HepG2 (cell line): ENCODE results near the gene FAM118A. TPM values are rescaled to one million over a fixed set of nuclear protein-coding genes. Genes with fewer than 3 reads are reported as not detected.

Experiments
- ARNTL ChIP-seq: sonication (generic); formaldehyde crosslinking; IDR thresholded peaks from 2 replicates; pipeline ENCODE4 v1.4.0; 2020; ENCODE audit warnings: mild to moderate bottlenecking, missing genetic modification reagents
- CENPX ChIP-seq: sonication (generic); formaldehyde crosslinking; IDR thresholded peaks from 2 replicates; pipeline ENCODE4 v1.9.0; 2021; ENCODE audit warnings: mild to moderate bottlenecking, missing genetic modification reagents, moderate library complexity
- NR2F6 ChIP-seq, 2 experiments: IDR thresholded peaks; 2 replicates each; pipeline ENCODE4 v1.6.1; 2016; ENCODE audit warnings: antibody characterized with exemption in 1 of 2, mild to moderate bottlenecking in 1 of 2
- NRL ChIP-seq: sonication (generic); formaldehyde crosslinking; IDR thresholded peaks from 2 replicates; pipeline ENCODE4 v1.5.0; 2020; ENCODE audit warnings: missing genetic modification reagents, mild to moderate bottlenecking, moderate library complexity, borderline replicate concordance
- PRPF4 ChIP-seq: fragments of 200-400 bp; formaldehyde crosslinking; IDR thresholded peaks from 2 replicates; pipeline ENCODE4 v1.6.1; 2016; ENCODE audit warnings: low read length, low read depth; ENCODE audit not compliant: poor library complexity, severe bottlenecking
- RFXANK ChIP-seq: IDR thresholded peaks from 2 replicates; pipeline ENCODE4 v1.6.1; 2016
- ZFYVE20 ChIP-seq: sonication (generic); formaldehyde crosslinking; IDR thresholded peaks from 2 replicates; pipeline ENCODE4 v1.8.0; 2023; ENCODE audit warnings: low read depth, mild to moderate bottlenecking, moderate library complexity, missing genetic modification reagents, borderline replicate concordance
- ZNF672 ChIP-seq: sonication (generic); formaldehyde crosslinking; IDR thresholded peaks from 2 replicates; pipeline ENCODE4 v1.8.1; 2022; ENCODE audit warnings: missing genetic modification reagents
- ZSCAN31 ChIP-seq: sonication (generic); formaldehyde crosslinking; IDR thresholded peaks from 2 replicates; pipeline ENCODE4 v1.5.0; 2020; ENCODE audit warnings: low read depth, mild to moderate bottlenecking, missing genetic modification reagents
- polyA plus RNA-seq, 8 experiments: library from polyadenylated mRNA; depleted of rRNA in 3 of 8; stranded (reverse) in 7 of 8; unstranded in 1 of 8; fragments of >200 nt; fragmentation: Illumina TruSeq in 4 of 8; extraction: Trizol in 4 of 8; gene quantifications; 2 replicates each; pipeline versions ENCODE4 v1.2.1 to v1.2.3, GENCODE V29; 2011 to 2016; ENCODE audit warnings: low read depth in 4 of 8, missing spikeins in 1 of 8, mixed read lengths in 1 of 8; ENCODE audit not compliant: insufficient read depth in 1 of 8
- total RNA-seq, 5 experiments: library from RNA; depleted of rRNA; stranded (reverse); fragments of >200 nt; fragmentation: Illumina TruSeq; extraction: Trizol; gene quantifications; 2 replicates each; pipeline ENCODE4 v1.2.3, GENCODE V29; 2016; ENCODE audit warnings: low read depth in 1 of 5
- TF ChIP-seq, protein P1 (sequence below), 2 experiments: sonication (generic) in 1 of 2; formaldehyde crosslinking in 1 of 2; IDR thresholded peaks; 2 replicates each; pipeline versions ENCODE4 v1.6.1 to v1.9.0; 2014 to 2022; ENCODE audit warnings: antibody characterized with exemption in 1 of 2, borderline replicate concordance in 1 of 2, inconsistent platforms in 1 of 2, low read depth in 1 of 2, missing genetic modification reagents in 1 of 2
- TF ChIP-seq, protein P2 (sequence below): sonication (generic); formaldehyde crosslinking; IDR thresholded peaks from 2 replicates; pipeline ENCODE4 v1.5.1; 2020; ENCODE audit warnings: missing genetic modification reagents, mild to moderate bottlenecking, borderline replicate concordance
- TF ChIP-seq, protein P3 (sequence below): sonication (generic); formaldehyde crosslinking; IDR thresholded peaks from 2 replicates; pipeline ENCODE4; 2020; ENCODE audit warnings: missing genetic modification reagents, mild to moderate bottlenecking, borderline replicate concordance
- TF ChIP-seq, protein P4 (sequence below): sonication (generic); formaldehyde crosslinking; IDR thresholded peaks from 2 replicates; pipeline ENCODE4 v1.4.0; 2020; ENCODE audit warnings: mild to moderate bottlenecking, missing genetic modification reagents, borderline replicate concordance

FAM118A gene
- total and polyA plus RNA-seq, 2 of the 13 experiments (the other 11 are each of a cell fraction or from before 2014, with no cell fraction given) = 36.7 to 48.2 TPM

DNA sequence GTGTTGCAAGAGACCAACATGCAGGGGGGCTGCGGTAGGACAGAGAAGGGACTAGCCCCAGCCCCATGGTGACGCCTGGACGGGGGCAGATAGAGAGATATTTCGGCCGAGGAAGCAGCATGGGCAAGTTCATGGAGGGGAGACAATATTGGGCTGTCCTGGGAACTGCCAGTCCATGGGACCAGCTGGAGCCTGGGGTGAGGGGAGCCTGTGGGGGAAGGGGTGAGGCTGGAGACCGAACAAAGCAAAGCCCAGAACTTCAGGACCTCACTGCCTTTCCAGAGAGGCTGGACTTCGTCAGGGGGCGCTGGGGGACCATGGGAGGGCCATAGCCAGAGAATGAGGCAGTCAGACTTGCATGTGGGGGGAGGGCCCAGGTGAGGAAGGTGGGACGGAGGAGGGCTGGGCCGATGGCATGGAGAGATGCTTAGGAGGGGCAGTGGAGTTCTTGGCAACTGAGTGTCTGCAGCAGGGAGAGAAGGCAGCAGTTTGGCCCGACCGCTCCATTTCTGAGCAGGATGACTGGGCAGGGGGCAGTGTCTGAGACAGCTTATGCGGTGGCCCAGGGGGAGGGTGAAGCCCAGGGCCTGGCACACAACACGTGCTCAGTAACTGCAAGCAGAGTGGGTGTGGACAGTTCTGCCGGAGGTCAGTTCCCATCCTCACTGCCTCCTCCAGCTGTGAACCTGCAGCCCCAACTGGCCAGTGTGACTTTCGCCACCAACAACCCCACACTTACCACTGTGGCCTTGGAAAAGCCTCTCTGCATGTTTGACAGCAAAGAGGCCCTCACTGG, 24.3 kb upstream of the FAM118A start (continued):
- TF ChIP-seq, protein P1, sequence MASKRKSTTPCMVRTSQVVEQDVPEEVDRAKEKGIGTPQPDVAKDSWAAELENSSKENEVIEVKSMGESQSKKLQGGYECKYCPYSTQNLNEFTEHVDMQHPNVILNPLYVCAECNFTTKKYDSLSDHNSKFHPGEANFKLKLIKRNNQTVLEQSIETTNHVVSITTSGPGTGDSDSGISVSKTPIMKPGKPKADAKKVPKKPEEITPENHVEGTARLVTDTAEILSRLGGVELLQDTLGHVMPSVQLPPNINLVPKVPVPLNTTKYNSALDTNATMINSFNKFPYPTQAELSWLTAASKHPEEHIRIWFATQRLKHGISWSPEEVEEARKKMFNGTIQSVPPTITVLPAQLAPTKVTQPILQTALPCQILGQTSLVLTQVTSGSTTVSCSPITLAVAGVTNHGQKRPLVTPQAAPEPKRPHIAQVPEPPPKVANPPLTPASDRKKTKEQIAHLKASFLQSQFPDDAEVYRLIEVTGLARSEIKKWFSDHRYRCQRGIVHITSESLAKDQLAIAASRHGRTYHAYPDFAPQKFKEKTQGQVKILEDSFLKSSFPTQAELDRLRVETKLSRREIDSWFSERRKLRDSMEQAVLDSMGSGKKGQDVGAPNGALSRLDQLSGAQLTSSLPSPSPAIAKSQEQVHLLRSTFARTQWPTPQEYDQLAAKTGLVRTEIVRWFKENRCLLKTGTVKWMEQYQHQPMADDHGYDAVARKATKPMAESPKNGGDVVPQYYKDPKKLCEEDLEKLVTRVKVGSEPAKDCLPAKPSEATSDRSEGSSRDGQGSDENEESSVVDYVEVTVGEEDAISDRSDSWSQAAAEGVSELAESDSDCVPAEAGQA (IDR thresholded peaks at IDR 0.05; ENCODE audit: low read depth) = no peak
- TF ChIP-seq, protein P1 (CRISPR knock-in tag; IDR thresholded peaks at IDR 0.05; ENCODE audit: borderline replicate concordance) = no peak
- TF ChIP-seq, protein P2, sequence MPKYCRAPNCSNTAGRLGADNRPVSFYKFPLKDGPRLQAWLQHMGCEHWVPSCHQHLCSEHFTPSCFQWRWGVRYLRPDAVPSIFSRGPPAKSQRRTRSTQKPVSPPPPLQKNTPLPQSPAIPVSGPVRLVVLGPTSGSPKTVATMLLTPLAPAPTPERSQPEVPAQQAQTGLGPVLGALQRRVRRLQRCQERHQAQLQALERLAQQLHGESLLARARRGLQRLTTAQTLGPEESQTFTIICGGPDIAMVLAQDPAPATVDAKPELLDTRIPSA (CRISPR knock-in tag) = no peak
- TF ChIP-seq CENPX (no peak), RFXANK (no peak), ZNF672 (CRISPR knock-in tag) (no peak), PRPF4 (no peak), NR2F6 (IDR thresholded peaks at IDR 0.05) (no peak), NR2F6 (CRISPR knock-in tag; IDR thresholded peaks at IDR 0.05) (no peak; the same call in 1 of the 2 replicates), ARNTL (CRISPR knock-in tag) (peak; percentile 15; the same call in 1 of the 2 replicates), ZSCAN31 (CRISPR knock-in tag) (no peak), NRL (CRISPR knock-in tag) (no peak), ZFYVE20 (CRISPR knock-in tag) (no peak)
- TF ChIP-seq, protein P3, sequence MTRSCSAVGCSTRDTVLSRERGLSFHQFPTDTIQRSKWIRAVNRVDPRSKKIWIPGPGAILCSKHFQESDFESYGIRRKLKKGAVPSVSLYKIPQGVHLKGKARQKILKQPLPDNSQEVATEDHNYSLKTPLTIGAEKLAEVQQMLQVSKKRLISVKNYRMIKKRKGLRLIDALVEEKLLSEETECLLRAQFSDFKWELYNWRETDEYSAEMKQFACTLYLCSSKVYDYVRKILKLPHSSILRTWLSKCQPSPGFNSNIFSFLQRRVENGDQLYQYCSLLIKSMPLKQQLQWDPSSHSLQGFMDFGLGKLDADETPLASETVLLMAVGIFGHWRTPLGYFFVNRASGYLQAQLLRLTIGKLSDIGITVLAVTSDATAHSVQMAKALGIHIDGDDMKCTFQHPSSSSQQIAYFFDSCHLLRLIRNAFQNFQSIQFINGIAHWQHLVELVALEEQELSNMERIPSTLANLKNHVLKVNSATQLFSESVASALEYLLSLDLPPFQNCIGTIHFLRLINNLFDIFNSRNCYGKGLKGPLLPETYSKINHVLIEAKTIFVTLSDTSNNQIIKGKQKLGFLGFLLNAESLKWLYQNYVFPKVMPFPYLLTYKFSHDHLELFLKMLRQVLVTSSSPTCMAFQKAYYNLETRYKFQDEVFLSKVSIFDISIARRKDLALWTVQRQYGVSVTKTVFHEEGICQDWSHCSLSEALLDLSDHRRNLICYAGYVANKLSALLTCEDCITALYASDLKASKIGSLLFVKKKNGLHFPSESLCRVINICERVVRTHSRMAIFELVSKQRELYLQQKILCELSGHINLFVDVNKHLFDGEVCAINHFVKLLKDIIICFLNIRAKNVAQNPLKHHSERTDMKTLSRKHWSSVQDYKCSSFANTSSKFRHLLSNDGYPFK (CRISPR knock-in tag) = no peak
- TF ChIP-seq, protein P4, sequence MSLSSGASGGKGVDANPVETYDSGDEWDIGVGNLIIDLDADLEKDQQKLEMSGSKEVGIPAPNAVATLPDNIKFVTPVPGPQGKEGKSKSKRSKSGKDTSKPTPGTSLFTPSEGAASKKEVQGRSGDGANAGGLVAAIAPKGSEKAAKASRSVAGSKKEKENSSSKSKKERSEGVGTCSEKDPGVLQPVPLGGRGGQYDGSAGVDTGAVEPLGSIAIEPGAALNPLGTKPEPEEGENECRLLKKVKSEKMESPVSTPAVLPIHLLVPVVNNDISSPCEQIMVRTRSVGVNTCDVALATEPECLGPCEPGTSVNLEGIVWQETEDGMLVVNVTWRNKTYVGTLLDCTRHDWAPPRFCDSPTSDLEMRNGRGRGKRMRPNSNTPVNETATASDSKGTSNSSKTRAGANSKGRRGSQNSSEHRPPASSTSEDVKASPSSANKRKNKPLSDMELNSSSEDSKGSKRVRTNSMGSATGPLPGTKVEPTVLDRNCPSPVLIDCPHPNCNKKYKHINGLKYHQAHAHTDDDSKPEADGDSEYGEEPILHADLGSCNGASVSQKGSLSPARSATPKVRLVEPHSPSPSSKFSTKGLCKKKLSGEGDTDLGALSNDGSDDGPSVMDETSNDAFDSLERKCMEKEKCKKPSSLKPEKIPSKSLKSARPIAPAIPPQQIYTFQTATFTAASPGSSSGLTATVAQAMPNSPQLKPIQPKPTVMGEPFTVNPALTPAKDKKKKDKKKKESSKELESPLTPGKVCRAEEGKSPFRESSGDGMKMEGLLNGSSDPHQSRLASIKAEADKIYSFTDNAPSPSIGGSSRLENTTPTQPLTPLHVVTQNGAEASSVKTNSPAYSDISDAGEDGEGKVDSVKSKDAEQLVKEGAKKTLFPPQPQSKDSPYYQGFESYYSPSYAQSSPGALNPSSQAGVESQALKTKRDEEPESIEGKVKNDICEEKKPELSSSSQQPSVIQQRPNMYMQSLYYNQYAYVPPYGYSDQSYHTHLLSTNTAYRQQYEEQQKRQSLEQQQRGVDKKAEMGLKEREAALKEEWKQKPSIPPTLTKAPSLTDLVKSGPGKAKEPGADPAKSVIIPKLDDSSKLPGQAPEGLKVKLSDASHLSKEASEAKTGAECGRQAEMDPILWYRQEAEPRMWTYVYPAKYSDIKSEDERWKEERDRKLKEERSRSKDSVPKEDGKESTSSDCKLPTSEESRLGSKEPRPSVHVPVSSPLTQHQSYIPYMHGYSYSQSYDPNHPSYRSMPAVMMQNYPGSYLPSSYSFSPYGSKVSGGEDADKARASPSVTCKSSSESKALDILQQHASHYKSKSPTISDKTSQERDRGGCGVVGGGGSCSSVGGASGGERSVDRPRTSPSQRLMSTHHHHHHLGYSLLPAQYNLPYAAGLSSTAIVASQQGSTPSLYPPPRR (CRISPR knock-in tag) = no peak
